ENCODE results near the gene TCEAL1.
"Not testable (repeated sequence)": the region's sequence is repeated elsewhere in the genome, so short reads cannot be mapped to it uniquely, and the experiment has no call there.

TCEAL1 gene

GRCh38 chrX:103635436-103635835 lies 6.7 kb downstream of the TCEAL1 start:
- no peak for DNase-seq (ENCODE audit: low spot score)

GRCh38 chrX:103637604-103638338 lies 9.0 kb downstream of the TCEAL1 start:
- no peak for DNase-seq (ENCODE audit: low spot score)

GRCh38 chrX:103638479-103639346 lies 9.9 kb downstream of the TCEAL1 start:
- DNase-seq (ENCODE audit: low spot score) = not testable (repeated sequence)

- no peak for DNase-seq (ENCODE audit: low spot score)
Observed at GRCh38 chrX:103640401-103641155, 11.8 kb downstream of the TCEAL1 start.

GRCh38 chrX:103644125-103644524 lies 15.3 kb downstream of the TCEAL1 start:
- DNase-seq (ENCODE audit: low spot score) = no peak

GRCh38 chrX:103647630-103648029 lies 18.9 kb downstream of the TCEAL1 start:
- DNase-seq (ENCODE audit: low spot score) = no peak

GRCh38 chrX:103651151-103651773 lies 22.5 kb downstream of the TCEAL1 start:
- DNase-seq (ENCODE audit: low spot score) = no peak

- not testable (repeated sequence) for DNase-seq (ENCODE audit: low spot score)
Observed at GRCh38 chrX:103655230-103656000, 26.6 kb downstream of the TCEAL1 start.

GRCh38 chrX:103656617-103657016 lies 27.8 kb downstream of the TCEAL1 start:
- DNase-seq (ENCODE audit: low spot score) = no peak

- DNase-seq (ENCODE audit: low spot score) = not testable (repeated sequence)
Observed at GRCh38 chrX:103657066-103657465, 28.3 kb downstream of the TCEAL1 start.

GRCh38 chrX:103658681-103659433 lies 30.1 kb downstream of the TCEAL1 start:
- no peak for DNase-seq (ENCODE audit: low spot score)

- DNase-seq (ENCODE audit: low spot score) = not testable (repeated sequence)
Observed at GRCh38 chrX:103659460-103659859, 30.7 kb downstream of the TCEAL1 start.

GRCh38 chrX:103663981-103664762 lies 35.4 kb downstream of the TCEAL1 start:
- no peak for DNase-seq (ENCODE audit: low spot score)

GRCh38 chrX:103666202-103667107 lies 37.7 kb downstream of the TCEAL1 start:
- no peak for DNase-seq (ENCODE audit: low spot score)

GRCh38 chrX:103669745-103670144 lies 41.0 kb downstream of the TCEAL1 start:
- DNase-seq (ENCODE audit: low spot score) = no peak

GRCh38 chrX:103674531-103675454 lies 46.0 kb downstream of the TCEAL1 start:
- DNase-seq (ENCODE audit: low spot score) = no peak

GRCh38 chrX:103678199-103678993 lies 49.6 kb downstream of the TCEAL1 start:
- DNase-seq (ENCODE audit: low spot score) = no peak
